ENCODE data around the gene DLGAP5. TPM values are rescaled to one million over a fixed set of nuclear protein-coding genes. Genes with fewer than 3 reads are reported as not detected.

Gene DLGAP5
- total and polyA plus RNA-seq, 2 donors (not counting 1 experiment from before 2014, with no cell fraction given): 8.1 to 10.5 TPM

GRCh38 chr14:55117803-55118441 is 73.5 kb downstream of the DLGAP5 start:
- no peak overlapping the region for H3K4me2 ChIP-seq (ENCODE audit: extremely low read depth, insufficient read depth, low read length)
- TF ChIP-seq EZH2 (IDR thresholded peaks at IDR 0.05; ENCODE audit: low read length, missing control alignments): no peak
- TF ChIP-seq CTCF (conservative IDR thresholded peaks at IDR 0.05 in 1 of 2, IDR thresholded peaks at IDR 0.05 in 1 of 2; ENCODE audit: low read depth in 1 of 2, low read length in 2 of 2): no peak
- no peak overlapping the region for H2AFZ ChIP-seq (ENCODE audit: low read length)

GRCh38 chr14:55116246-55117030 is 74.9 kb downstream of the DLGAP5 start:
- Histone ChIP-seq H3K9me3 (ENCODE audit: control insufficient read depth, insufficient read depth, low read depth, low read length) (no peaks in the 10 kb centered on the region), H2AFZ (ENCODE audit: low read length) (no peak overlapping the region), H3K4me1 (ENCODE audit: control insufficient read depth, extremely low read depth, insufficient read depth, low read length) (no peaks in the 10 kb centered on the region), H3K4me2 (ENCODE audit: extremely low read depth, insufficient read depth, low read length) (no peak overlapping the region), H3K4me3 (replicated peaks in 1 of 4; ENCODE audit: control extremely low read depth in 1 of 4, insufficient read depth in 1 of 4, low read depth in 3 of 4, low read length in 4 of 4) (no peak overlapping the region), H3K79me2 (ENCODE audit: control insufficient read depth, insufficient read depth, low read length) (no peaks in the 10 kb centered on the region), H4K20me1 (ENCODE audit: control insufficient read depth, extremely low read depth, insufficient read depth, low read length) (no peaks in the 10 kb centered on the region), H3K27ac (ENCODE audit: insufficient read depth, low read length) (no peak overlapping the region), H3K27me3 (ENCODE audit: control insufficient read depth, insufficient read depth, low read length) (no peaks in the 10 kb centered on the region), H3K9ac (ENCODE audit: insufficient read depth, low read length) (no peak overlapping the region), H3K36me3 (ENCODE audit: control insufficient read depth, insufficient read depth, low read length) (no peaks in the 10 kb centered on the region)
- DNase-seq (ENCODE audit: low read depth in 2 of 2): no peak
- TF ChIP-seq EZH2 (IDR thresholded peaks at IDR 0.05; ENCODE audit: low read length, missing control alignments) (no peak), CTCF (conservative IDR thresholded peaks at IDR 0.05 in 1 of 2, IDR thresholded peaks at IDR 0.05 in 1 of 2; ENCODE audit: low read depth in 1 of 2, low read length in 2 of 2) (no peak)

More at GRCh38 chr14:55117803-55118441, 73.5 kb downstream of the DLGAP5 start:
- H4K20me1 ChIP-seq (ENCODE audit: control insufficient read depth, extremely low read depth, insufficient read depth, low read length): no peaks in the 10 kb centered on the region
- no peaks in the 10 kb centered on the region for H3K79me2 ChIP-seq (ENCODE audit: control insufficient read depth, insufficient read depth, low read length)
- H3K9ac ChIP-seq (ENCODE audit: insufficient read depth, low read length): no peak overlapping the region
- H3K27me3 ChIP-seq (ENCODE audit: control insufficient read depth, insufficient read depth, low read length): no peaks in the 10 kb centered on the region
- H3K36me3 ChIP-seq (ENCODE audit: control insufficient read depth, insufficient read depth, low read length): no peaks in the 10 kb centered on the region
- no peak overlapping the region for H3K4me3 ChIP-seq (replicated peaks in 1 of 4; ENCODE audit: control extremely low read depth in 1 of 4, insufficient read depth in 1 of 4, low read depth in 3 of 4, low read length in 4 of 4)
- no peaks in the 10 kb centered on the region for H3K9me3 ChIP-seq (ENCODE audit: control insufficient read depth, insufficient read depth, low read depth, low read length)
- peaks cover 7% of the 10 kb centered on the region for H3K4me1 ChIP-seq (ENCODE audit: control insufficient read depth, extremely low read depth, insufficient read depth, low read length)
- DNase-seq (ENCODE audit: low read depth in 2 of 2): peak in 1 of 2 donors; percentile 49
- no peak overlapping the region for H3K27ac ChIP-seq (ENCODE audit: insufficient read depth, low read length)

GRCh38 chr14:55115861-55116245 is 75.5 kb downstream of the DLGAP5 start:
- H3K36me3 ChIP-seq (ENCODE audit: control insufficient read depth, insufficient read depth, low read length): no peaks in the 10 kb centered on the region
- no peaks in the 10 kb centered on the region for H3K27me3 ChIP-seq (ENCODE audit: control insufficient read depth, insufficient read depth, low read length)
- H3K9ac ChIP-seq (ENCODE audit: insufficient read depth, low read length): no peak overlapping the region
- H3K4me1 ChIP-seq (ENCODE audit: control insufficient read depth, extremely low read depth, insufficient read depth, low read length): no peaks in the 10 kb centered on the region
- no peaks in the 10 kb centered on the region for H4K20me1 ChIP-seq (ENCODE audit: control insufficient read depth, extremely low read depth, insufficient read depth, low read length)
- no peak overlapping the region for H3K4me2 ChIP-seq (ENCODE audit: extremely low read depth, insufficient read depth, low read length)
- no peak overlapping the region for H3K4me3 ChIP-seq (replicated peaks in 1 of 4; ENCODE audit: control extremely low read depth in 1 of 4, insufficient read depth in 1 of 4, low read depth in 3 of 4, low read length in 4 of 4)
- DNase-seq (ENCODE audit: low read depth in 2 of 2): no peak
- H3K9me3 ChIP-seq (ENCODE audit: control insufficient read depth, insufficient read depth, low read depth, low read length): no peaks in the 10 kb centered on the region
- no peak overlapping the region for H2AFZ ChIP-seq (ENCODE audit: low read length)
- TF ChIP-seq CTCF (conservative IDR thresholded peaks at IDR 0.05 in 1 of 2, IDR thresholded peaks at IDR 0.05 in 1 of 2; ENCODE audit: low read depth in 1 of 2, low read length in 2 of 2) (no peak), EZH2 (IDR thresholded peaks at IDR 0.05; ENCODE audit: low read length, missing control alignments) (no peak)
- H3K27ac ChIP-seq (ENCODE audit: insufficient read depth, low read length): no peak overlapping the region
- no peaks in the 10 kb centered on the region for H3K79me2 ChIP-seq (ENCODE audit: control insufficient read depth, insufficient read depth, low read length)
